Fibroblast of lung (primary cell): ENCODE measurements around the gene MINAR1. TPM values are rescaled to one million over a fixed set of nuclear protein-coding genes. Genes with fewer than 3 reads are reported as not detected.

ENCODE experiments used
- DNase-seq, 2 donors: peaks; one replicate each; pipeline versions ENCODE4 v3.0.0 to v3.0.0-alpha.2; 2010; ENCODE audit warnings: low read depth in 2 of 2
- H2AFZ ChIP-seq: 2 replicates; pipeline ENCODE4 v1.5.1; 2012; ENCODE audit warnings: low read length, control low read depth, inconsistent platforms
- H3K27ac ChIP-seq: 2 replicates; pipeline ENCODE4 v1.5.1; 2011; ENCODE audit warnings: low read length, control low read depth; ENCODE audit not compliant: insufficient read depth
- H3K27me3 ChIP-seq: 2 replicates; pipeline ENCODE4 v1.5.1; 2011; ENCODE audit warnings: mild to moderate bottlenecking, low read length; ENCODE audit not compliant: control insufficient read depth, insufficient read depth
- H3K36me3 ChIP-seq: 2 replicates; pipeline ENCODE4 v1.5.1; 2011; ENCODE audit warnings: low read length; ENCODE audit not compliant: control insufficient read depth, insufficient read depth
- H3K4me1 ChIP-seq: 2 replicates; pipeline ENCODE4 v1.5.1; 2011; ENCODE audit warnings: low read length; ENCODE audit not compliant: control insufficient read depth, insufficient read depth; ENCODE audit errors: extremely low read depth
- H3K4me2 ChIP-seq: 2 replicates; pipeline ENCODE4 v1.5.1; 2011; ENCODE audit warnings: low read length, control low read depth; ENCODE audit not compliant: insufficient read depth; ENCODE audit errors: extremely low read depth
- H3K4me3 ChIP-seq, 4 experiments: fragments of 200-600 bp in 1 of 4; sonication (generic) in 1 of 4; replicated peaks in 1 of 4; 2 replicates each; pipeline ENCODE4 v1.5.1; 2011 to 2016; ENCODE audit warnings: low read length in 4 of 4, low read depth in 3 of 4, mild to moderate bottlenecking in 3 of 4, control low read depth in 2 of 4, inconsistent platforms in 1 of 4, mixed read lengths in 1 of 4; ENCODE audit not compliant: insufficient read depth in 1 of 4; ENCODE audit errors: control extremely low read depth in 1 of 4
- H3K79me2 ChIP-seq: 2 replicates; pipeline ENCODE4 v1.5.1; 2012; ENCODE audit warnings: mild to moderate bottlenecking, low read length, inconsistent platforms; ENCODE audit not compliant: control insufficient read depth, insufficient read depth
- H3K9ac ChIP-seq: 2 replicates; pipeline ENCODE4 v1.5.1; 2011; ENCODE audit warnings: mild to moderate bottlenecking, low read length, control low read depth; ENCODE audit not compliant: insufficient read depth
- H3K9me3 ChIP-seq: 2 replicates; pipeline ENCODE4 v1.5.1; 2012; ENCODE audit warnings: low read depth, low read length; ENCODE audit not compliant: control insufficient read depth, insufficient read depth
- H4K20me1 ChIP-seq: 2 replicates; pipeline ENCODE4 v1.5.1; 2011; ENCODE audit warnings: low read length; ENCODE audit not compliant: control insufficient read depth, insufficient read depth; ENCODE audit errors: extremely low read depth
- CTCF ChIP-seq, 2 donors: IDR thresholded peaks in 1 of 2; conservative IDR thresholded peaks in 1 of 2; 1 replicate in 1 of 2; 2 replicates in 1 of 2; pipeline ENCODE4 v1.5.1; 2011 to 2012; ENCODE audit warnings: low read length in 2 of 2, control low read depth in 1 of 2, inconsistent platforms in 1 of 2, low read depth in 1 of 2, mild to moderate bottlenecking in 1 of 2
- EZH2 ChIP-seq: IDR thresholded peaks from 2 replicates; pipeline ENCODE4 v1.5.1; 2012; ENCODE audit warnings: low read length, control low read depth, mild to moderate bottlenecking; ENCODE audit errors: missing control alignments
- polyA plus RNA-seq, 2 donors: library from polyadenylated mRNA; depleted of rRNA in 1 of 2; stranded (reverse) in 1 of 2; unstranded in 1 of 2; fragments of >200 nt; gene quantifications; 2 replicates each; pipeline ENCODE4 v1.2.1, GENCODE V29; 2011 to 2012; ENCODE audit warnings: missing spikeins in 1 of 2
- total RNA-seq: library from RNA; depleted of rRNA; stranded (reverse); fragments of >200 nt; gene quantifications from 2 replicates; pipeline ENCODE4 v1.2.1, GENCODE V29; 2014

MINAR1 gene
- total and polyA plus RNA-seq, 2 donors (not counting 1 experiment from before 2014, with no cell fraction given) = 0.33 to 0.58 TPM

- no peaks in the 10 kb centered on the region for H3K79me2 ChIP-seq
- no peaks in the 10 kb centered on the region for H4K20me1 ChIP-seq
- H3K4me3 ChIP-seq = no peak overlapping the region
- no peaks in the 10 kb centered on the region for H3K36me3 ChIP-seq
- H3K27me3 ChIP-seq = no peaks in the 10 kb centered on the region
- H3K9me3 ChIP-seq = no peaks in the 10 kb centered on the region
- H3K4me1 ChIP-seq = no peaks in the 10 kb centered on the region
- H3K9ac ChIP-seq = no peak overlapping the region
- no peak for TF ChIP-seq CTCF (conservative IDR thresholded peaks at IDR 0.05 in 1 of 2, IDR thresholded peaks at IDR 0.05 in 1 of 2; ENCODE audit: low read depth in 1 of 2, low read length in 2 of 2)
- TF ChIP-seq EZH2 = no peak
- H3K27ac ChIP-seq = no peak overlapping the region
- no peak overlapping the region for H3K4me2 ChIP-seq
- peak in 1 of 2 donors; percentile 67 for DNase-seq
- H2AFZ ChIP-seq = no peak overlapping the region
These were observed 28.6 kb upstream of the MINAR1 start for GRCh38 chr15:79403501-79403900.

- Histone ChIP-seq H3K4me1 (no peaks in the 10 kb centered on the region), H3K9me3 (no peaks in the 10 kb centered on the region), H2AFZ (no peak overlapping the region), H3K9ac (no peak overlapping the region), H4K20me1 (no peaks in the 10 kb centered on the region), H3K27ac (no peak overlapping the region), H3K4me3 (no peak overlapping the region), H3K79me2 (no peaks in the 10 kb centered on the region), H3K27me3 (no peaks in the 10 kb centered on the region), H3K36me3 (no peaks in the 10 kb centered on the region), H3K4me2 (no peak overlapping the region)
- TF ChIP-seq EZH2 (no peak), CTCF (conservative IDR thresholded peaks at IDR 0.05 in 1 of 2, IDR thresholded peaks at IDR 0.05 in 1 of 2; ENCODE audit: low read depth in 1 of 2, low read length in 2 of 2) (no peak)
- DNase-seq = no peak
These were observed 25.9 kb upstream of the MINAR1 start for GRCh38 chr15:79406210-79406609.

- H3K4me3 ChIP-seq = no peak overlapping the region
- H4K20me1 ChIP-seq = no peaks in the 10 kb centered on the region
- no peak overlapping the region for H2AFZ ChIP-seq
- TF ChIP-seq EZH2 (no peak), CTCF (conservative IDR thresholded peaks at IDR 0.05 in 1 of 2, IDR thresholded peaks at IDR 0.05 in 1 of 2; ENCODE audit: low read depth in 1 of 2, low read length in 2 of 2) (no peak)
- H3K4me2 ChIP-seq = no peak overlapping the region
- no peak overlapping the region for H3K9ac ChIP-seq
- H3K79me2 ChIP-seq = no peaks in the 10 kb centered on the region
- no peaks in the 10 kb centered on the region for H3K27me3 ChIP-seq
- no peaks in the 10 kb centered on the region for H3K36me3 ChIP-seq
- H3K9me3 ChIP-seq = no peaks in the 10 kb centered on the region
- H3K4me1 ChIP-seq = no peaks in the 10 kb centered on the region
- no peak overlapping the region for H3K27ac ChIP-seq
- peak in 1 of 2 donors; percentile 68 for DNase-seq
These were observed 24.1 kb upstream of the MINAR1 start for GRCh38 chr15:79408041-79408440.
